Natural killer cell (primary cell): ENCODE data around the gene PDGFRB. TPM values are rescaled to one million over a fixed set of nuclear protein-coding genes. Genes with fewer than 3 reads are reported as not detected.

ENCODE experiments used
- ATAC-seq, 3 donors: fragments of 150-1000 bp in 2 of 3; fragments of 200-7000 bp in 1 of 3; cut with Tn5 transposase; 1 replicate in 1 of 3; 2 replicates in 2 of 3; pipeline ENCODE4 v1.10.0; 2021; ENCODE audit warnings: mild to moderate bottlenecking in 2 of 3, moderate library complexity in 2 of 3
- DNase-seq, 2 donors: peaks; one replicate each; pipeline versions ENCODE4 v3.0.0 to v3.0.0-alpha.2; 2013 to 2021; ENCODE audit warnings: mixed read lengths in 1 of 2
- H3K27ac ChIP-seq: one replicate; pipeline ENCODE4 v1.5.1; 2013; ENCODE audit warnings: mild to moderate bottlenecking, low read length
- H3K27me3 ChIP-seq: one replicate; pipeline ENCODE4 v1.6.1; 2013; ENCODE audit warnings: low read length; ENCODE audit not compliant: control insufficient read depth, insufficient read depth
- H3K36me3 ChIP-seq: one replicate; pipeline ENCODE4 v1.6.1; 2013; ENCODE audit warnings: low read length; ENCODE audit not compliant: control insufficient read depth, insufficient read depth
- H3K4me1 ChIP-seq: one replicate; pipeline ENCODE4 v1.6.1; 2013; ENCODE audit warnings: low read length; ENCODE audit not compliant: control insufficient read depth, insufficient read depth
- H3K4me3 ChIP-seq: one replicate; pipeline ENCODE4 v1.5.1; 2013; ENCODE audit warnings: low read length
- H3K9me3 ChIP-seq: one replicate; pipeline ENCODE4 v1.6.1; 2013; ENCODE audit warnings: low read length; ENCODE audit not compliant: control insufficient read depth, insufficient read depth
- H3K27ac Mint-ChIP-seq, 2 donors: one replicate each; pipeline ENCODE4 v1.8.0; 2022; ENCODE audit warnings: mild to moderate bottlenecking in 2 of 2, mixed read lengths in 2 of 2, moderate library complexity in 1 of 2
- H3K27me3 Mint-ChIP-seq, 2 donors: one replicate each; pipeline ENCODE4 v1.8.0; 2022; ENCODE audit warnings: low read depth in 2 of 2, mixed read lengths in 2 of 2
- H3K36me3 Mint-ChIP-seq: one replicate; pipeline ENCODE4 v1.8.0; 2022; ENCODE audit warnings: mixed read lengths
- H3K4me1 Mint-ChIP-seq, 2 donors: one replicate each; pipeline ENCODE4 v1.8.0; 2022; ENCODE audit warnings: mixed read lengths in 2 of 2
- H3K4me3 Mint-ChIP-seq: one replicate; pipeline ENCODE4 v1.8.0; 2022; ENCODE audit warnings: mild to moderate bottlenecking, moderate library complexity, mixed read lengths
- H3K9me3 Mint-ChIP-seq, 2 donors: one replicate each; pipeline ENCODE4 v1.8.0; 2022; ENCODE audit warnings: mixed read lengths in 2 of 2
- CTCF ChIP-seq: fragments of 200-600 bp; IDR thresholded peaks from one replicate; pipeline ENCODE4 v1.8.0; 2022; ENCODE audit warnings: antibody characterized with exemption
- WGBS: methylation state at CpG from one replicate; pipeline ENCODE4 v1.1.7; 2013; ENCODE audit warnings: missing lambda C conversion rate; ENCODE audit not compliant: insufficient coverage; 5-methylcytosine and 5-hydroxymethylcytosine counted together
- intact Hi-C: fragments of 100-400 bp; cut with micrococcal nuclease; formaldehyde crosslinking; loops from one replicate; pipeline ENCODE4 v1.14.2; 2022
- total RNA-seq, 4 donors: library from RNA; stranded (reverse); fragments of 120-200 nt in 1 of 4; gene quantifications; one replicate each; pipeline versions ENCODE4 v1.2.3 to v1.2.4, GENCODE V29; 2013 to 2022

Gene PDGFRB
- total RNA-seq, 3 donors from 2014 or later (not counting 1 experiment from before 2014, with no cell fraction given) = 44.8 to 93.1 (median 61.6) TPM

GRCh38 chr5:150117945-150118560 lies 37.6 kb downstream of the PDGFRB start:
- Histone ChIP-seq H3K36me3 (no peaks in the 10 kb centered on the region), H3K27ac (no peak overlapping the region), H3K27me3 (no peaks in the 10 kb centered on the region), H3K4me3 (no peak overlapping the region), H3K9me3 (no peaks in the 10 kb centered on the region), H3K4me1 (peaks cover 4% of the 10 kb centered on the region)
- WGBS = 91% methylated on average over 9 of the region's 9 CpGs
- Mint-ChIP-seq H3K4me3 (no peak overlapping the region), H3K9me3 (no peaks in the 10 kb centered on the region), H3K27me3 (peaks cover 0 to 2% of the 10 kb centered on the region in 2 donors), H3K36me3 (no peaks in the 10 kb centered on the region), H3K27ac (no peak overlapping the region), H3K4me1 (peaks cover 9 to 10% of the 10 kb centered on the region in 2 donors)
- intact Hi-C loops = no loop called here
- no peak for ATAC-seq
- DNase-seq = no peak
- TF ChIP-seq CTCF = no peak

- Mint-ChIP-seq H3K36me3 (no peaks in the 10 kb centered on the region), H3K4me3 (no peak overlapping the region), H3K9me3 (no peaks in the 10 kb centered on the region), H3K4me1 (peaks cover 12 to 14% of the 10 kb centered on the region in 2 donors), H3K27me3 (peaks cover 0 to 5% of the 10 kb centered on the region in 2 donors), H3K27ac (no peak overlapping the region)
- no peak for TF ChIP-seq CTCF
- intact Hi-C loops = no loop called here
- 88% methylated on average over 10 of the region's 10 CpGs for WGBS
- H3K27ac ChIP-seq = no peak overlapping the region
- H3K4me1 ChIP-seq = peaks cover 11% of the 10 kb centered on the region
- no peaks in the 10 kb centered on the region for H3K9me3 ChIP-seq
- ATAC-seq = no peak
- H3K4me3 ChIP-seq = no peak overlapping the region
- no peaks in the 10 kb centered on the region for H3K36me3 ChIP-seq
- DNase-seq = no peak
- H3K27me3 ChIP-seq = no peaks in the 10 kb centered on the region
These were observed 38.8 kb downstream of the PDGFRB start for GRCh38 chr5:150116667-150117400.

- Histone ChIP-seq H3K4me1 (peaks cover 11% of the 10 kb centered on the region), H3K36me3 (no peaks in the 10 kb centered on the region), H3K4me3 (no peak overlapping the region), H3K9me3 (no peaks in the 10 kb centered on the region), H3K27ac (no peak overlapping the region), H3K27me3 (no peaks in the 10 kb centered on the region)
- H3K27ac Mint-ChIP-seq = no peak overlapping the region
- intact Hi-C loops = no loop called here
- H3K9me3 Mint-ChIP-seq = no peaks in the 10 kb centered on the region
- peaks cover 12 to 15% of the 10 kb centered on the region in 2 donors for H3K4me1 Mint-ChIP-seq
- no peak for DNase-seq
- no peak overlapping the region for H3K4me3 Mint-ChIP-seq
- peaks cover 0 to 9% of the 10 kb centered on the region in 2 donors for H3K27me3 Mint-ChIP-seq
- no peaks in the 10 kb centered on the region for H3K36me3 Mint-ChIP-seq
- no peak for ATAC-seq
- 92% methylated on average over 7 of the region's 8 CpGs for WGBS
- no peak for TF ChIP-seq CTCF
These were observed 40.8 kb downstream of the PDGFRB start for GRCh38 chr5:150114773-150115408.
